GM23248 (cell line): ENCODE measurements around the gene BCAS4. TPM values are rescaled to one million over a fixed set of nuclear protein-coding genes. Genes with fewer than 3 reads are reported as not detected.

Source experiments
- DNase-seq: peaks from one replicate; pipeline ENCODE4 v3.0.0-alpha.2; 2015
- H2AFZ ChIP-seq: fragments of 200-600 bp; sonication (generic); 2 replicates; pipeline ENCODE4 v1.6.1; 2016; ENCODE audit warnings: antibody characterized with exemption
- H3F3A ChIP-seq: fragments of 200-600 bp; sonication (generic); 2 replicates; pipeline ENCODE4 v1.6.1; 2016; ENCODE audit warnings: mild to moderate bottlenecking, antibody characterized with exemption, mixed run types; ENCODE audit not compliant: insufficient read depth
- H3K27ac ChIP-seq: fragments of 200-600 bp; sonication (generic); 2 replicates; pipeline ENCODE4 v1.5.1; 2016; ENCODE audit warnings: mild to moderate bottlenecking
- H3K27me3 ChIP-seq: fragments of 200-600 bp; sonication (generic); replicated peaks from 2 replicates; pipeline ENCODE4 v1.6.1; 2016; ENCODE audit warnings: mild to moderate bottlenecking; ENCODE audit not compliant: insufficient read depth
- H3K36me3 ChIP-seq: fragments of 200-600 bp; sonication (generic); 2 replicates; pipeline ENCODE4 v1.6.1; 2016; ENCODE audit warnings: low read depth, mild to moderate bottlenecking
- H3K4me1 ChIP-seq: fragments of 200-600 bp; sonication (generic); 2 replicates; pipeline ENCODE4 v1.6.1; 2016; ENCODE audit warnings: mild to moderate bottlenecking; ENCODE audit not compliant: insufficient read depth
- H3K4me2 ChIP-seq: fragments of 200-600 bp; sonication (generic); one replicate; pipeline ENCODE4 v1.6.1; 2016; ENCODE audit warnings: mild to moderate bottlenecking; ENCODE audit not compliant: unreplicated experiment
- H3K4me3 ChIP-seq: fragments of 200-600 bp; sonication (generic); 2 replicates; pipeline ENCODE4 v1.5.1; 2016; ENCODE audit warnings: mild to moderate bottlenecking
- H3K79me2 ChIP-seq: fragments of 200-600 bp; sonication (generic); 2 replicates; pipeline ENCODE4 v1.6.1; 2016; ENCODE audit warnings: mild to moderate bottlenecking; ENCODE audit not compliant: insufficient read depth
- H3K9ac ChIP-seq: fragments of 200-600 bp; sonication (generic); 2 replicates; pipeline ENCODE4 v1.6.1; 2016; ENCODE audit warnings: mild to moderate bottlenecking
- H3K9me2 ChIP-seq: fragments of 200-600 bp; sonication (generic); 2 replicates; pipeline ENCODE4 v1.6.1; 2016; ENCODE audit warnings: mixed run types, mild to moderate bottlenecking, moderate library complexity; ENCODE audit not compliant: insufficient read depth
- H3K9me3 ChIP-seq: fragments of 200-600 bp; sonication (generic); one replicate; pipeline ENCODE4 v1.6.1; 2017; ENCODE audit warnings: low read depth
- H4K20me1 ChIP-seq: fragments of 200-600 bp; sonication (generic); 2 replicates; pipeline ENCODE4 v1.6.0; 2016; ENCODE audit not compliant: insufficient read depth
- EZH2 ChIP-seq: fragments of 200-600 bp; sonication (generic); IDR thresholded peaks from 2 replicates; pipeline ENCODE4 v1.6.1; 2018; ENCODE audit warnings: antibody characterized with exemption, mild to moderate bottlenecking; ENCODE audit not compliant: insufficient read depth, poor library complexity, severe bottlenecking
- EZH2phosphoT487 ChIP-seq: fragments of 200-600 bp; sonication (generic); IDR thresholded peaks from 2 replicates; pipeline ENCODE4 v1.6.1; 2018; ENCODE audit warnings: antibody characterized with exemption, moderate library complexity, mild to moderate bottlenecking, low read depth; ENCODE audit not compliant: insufficient read depth
- WGBS, 2 experiments: methylation state at CpG; one replicate each; pipeline ENCODE4 v1.1.6; 2015 to 2017; ENCODE audit warnings: low lambda C conversion rate in 2 of 2, low coverage in 1 of 2; ENCODE audit errors: missing lambda C conversion rate in 2 of 2; 5-methylcytosine and 5-hydroxymethylcytosine counted together
- in situ Hi-C: fragments of 300-500 bp; cut with MboI; formaldehyde crosslinking; loops from 2 replicates; pipeline ENCODE4 v1.15.0; 2020
- polyA plus RNA-seq: library from polyadenylated mRNA; unstranded; fragments of >200 nt; fragmentation: Nextera tagmentation; extraction: Ambion mirVana; gene quantifications from 2 replicates; pipeline ENCODE4 v1.2.1, GENCODE V29; 2016
- total RNA-seq: library from RNA; depleted of rRNA; stranded (reverse); fragments of >200 nt; shearing (Covaris generic); gene quantifications from 2 replicates; pipeline ENCODE4 v1.2.3, GENCODE V29; 2014

The BCAS4 gene
- total and polyA plus RNA-seq, 2 experiments from 2014 or later: 12.6 to 16.8 TPM

DNA sequence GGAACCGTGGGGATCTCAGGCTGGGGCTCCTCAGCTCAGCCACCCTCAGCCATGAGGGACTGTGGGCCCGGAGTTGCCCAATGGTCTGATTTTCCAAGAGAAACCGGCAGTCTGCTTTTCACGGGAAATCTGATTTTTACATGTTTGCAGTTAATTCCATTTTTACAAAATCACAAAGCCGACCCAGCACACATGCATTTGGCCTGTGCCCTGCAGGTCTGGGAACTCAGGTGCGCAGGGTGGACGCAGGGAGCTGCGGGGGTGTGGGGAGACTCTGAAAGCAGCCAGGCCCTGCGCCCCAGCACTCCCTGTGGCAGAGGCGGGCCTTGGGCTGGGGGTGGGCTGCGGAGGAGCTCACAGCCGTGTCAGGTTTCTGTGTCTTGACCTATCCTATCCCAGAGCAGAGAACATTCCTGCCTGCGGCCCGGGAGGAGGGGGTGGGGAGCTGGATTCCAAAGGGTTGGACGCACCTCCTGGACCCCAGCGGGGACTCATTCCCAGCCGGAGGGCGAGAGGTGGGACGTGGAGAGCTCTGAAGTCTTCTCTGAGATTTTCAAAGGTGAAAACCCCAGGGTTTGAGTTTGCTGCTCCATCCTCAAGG lies 75.8 kb downstream of the BCAS4 start:
- Histone ChIP-seq H3F3A (no peaks in the 10 kb centered on the region), H3K79me2 (no peaks in the 10 kb centered on the region), H3K9me2 (no peaks in the 10 kb centered on the region), H2AFZ (no peak overlapping the region), H3K27me3 (no peaks in the 10 kb centered on the region), H3K36me3 (no peaks in the 10 kb centered on the region), H3K27ac (no peak overlapping the region), H3K4me2 (no peak overlapping the region), H4K20me1 (no peaks in the 10 kb centered on the region), H3K9me3 (no peaks in the 10 kb centered on the region), H3K4me3 (no peak overlapping the region), H3K9ac (no peak overlapping the region), H3K4me1 (no peaks in the 10 kb centered on the region)
- in situ Hi-C loops: no loop called here
- TF ChIP-seq EZH2 (no peak), EZH2phosphoT487 (no peak)
- 80% methylated on average over 19 of the region's 19 CpGs for WGBS, 2 experiments
- DNase-seq: no peak

DNA sequence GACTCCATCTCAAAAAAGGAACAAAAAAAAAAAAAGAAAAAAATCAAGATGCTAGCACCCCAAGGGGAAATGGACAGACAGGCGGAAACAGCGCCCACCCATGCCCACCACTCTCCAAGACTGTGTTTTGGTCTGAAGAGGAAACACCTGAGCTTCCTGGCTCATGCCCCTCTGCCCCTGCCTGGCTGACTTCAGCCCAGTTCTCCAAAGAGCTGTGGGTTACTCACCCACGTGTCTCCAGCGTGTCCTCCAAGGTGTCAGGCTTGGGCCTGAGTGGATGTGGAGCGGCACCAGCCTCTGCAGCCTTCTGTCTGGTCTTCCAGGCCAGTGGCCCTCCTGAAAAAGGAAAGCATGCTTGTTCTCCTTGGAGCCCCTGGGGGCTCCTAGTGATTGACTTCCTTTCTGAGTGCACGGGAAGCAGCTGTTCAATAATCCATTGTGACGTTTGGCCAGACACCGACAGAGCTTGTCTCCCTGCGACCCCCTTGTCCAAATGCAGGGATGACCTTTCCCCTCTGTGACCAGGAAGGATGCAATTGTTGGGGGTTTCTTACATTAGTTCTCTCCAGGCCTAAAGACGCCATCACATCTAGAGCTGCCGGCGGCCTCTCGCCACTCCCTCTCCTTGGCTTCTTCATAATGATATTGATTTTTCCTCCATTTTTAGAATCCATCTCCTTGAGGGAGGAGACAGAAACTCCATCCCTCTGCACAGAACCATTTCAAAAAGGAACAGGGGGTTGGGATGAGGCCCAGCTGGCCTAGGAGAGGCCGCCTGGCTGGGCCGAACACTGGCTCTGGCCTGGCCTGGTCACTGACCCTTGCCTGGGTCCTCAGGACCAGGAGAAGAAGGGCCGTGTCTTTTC lies 77.9 kb downstream of the BCAS4 start:
- Histone ChIP-seq H4K20me1 (no peaks in the 10 kb centered on the region), H3K4me1 (no peaks in the 10 kb centered on the region), H3F3A (no peaks in the 10 kb centered on the region), H3K4me2 (no peak overlapping the region), H3K4me3 (no peak overlapping the region), H2AFZ (no peak overlapping the region), H3K27ac (no peak overlapping the region), H3K27me3 (no peaks in the 10 kb centered on the region), H3K79me2 (no peaks in the 10 kb centered on the region), H3K36me3 (no peaks in the 10 kb centered on the region), H3K9ac (no peak overlapping the region), H3K9me2 (no peaks in the 10 kb centered on the region), H3K9me3 (no peaks in the 10 kb centered on the region)
- in situ Hi-C loops: no loop called here
- DNase-seq: no peak
- TF ChIP-seq EZH2 (no peak), EZH2phosphoT487 (no peak)
- 91 to 94% methylated on average over 16 of the region's 16 CpGs for WGBS, 2 experiments

DNA sequence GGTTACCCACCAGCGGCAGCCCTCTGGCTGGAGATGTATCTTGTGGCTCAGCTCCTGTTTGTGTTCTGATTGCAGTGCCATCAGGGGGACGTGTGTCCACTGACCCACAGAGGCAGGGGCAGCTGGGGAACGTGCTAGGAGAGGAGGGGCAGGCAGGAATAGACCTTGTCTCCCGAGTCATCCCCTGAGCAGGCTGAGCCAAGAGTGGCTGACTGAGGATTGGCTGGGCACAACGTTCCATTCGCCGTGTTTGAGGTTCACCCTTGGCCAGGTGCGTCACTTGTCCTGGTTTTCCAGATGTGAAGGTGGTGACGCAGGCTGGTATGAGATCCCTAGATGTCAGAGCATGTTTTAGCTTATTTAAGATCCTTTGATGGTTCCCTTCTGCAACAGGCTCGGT lies 78.7 kb downstream of the BCAS4 start:
- Histone ChIP-seq H3F3A (no peaks in the 10 kb centered on the region), H3K4me1 (no peaks in the 10 kb centered on the region), H3K79me2 (no peaks in the 10 kb centered on the region), H3K4me3 (no peak overlapping the region), H2AFZ (no peak overlapping the region), H3K36me3 (no peaks in the 10 kb centered on the region), H4K20me1 (no peaks in the 10 kb centered on the region), H3K4me2 (no peak overlapping the region), H3K9ac (no peak overlapping the region), H3K9me2 (no peaks in the 10 kb centered on the region), H3K27me3 (no peaks in the 10 kb centered on the region), H3K27ac (no peak overlapping the region), H3K9me3 (no peaks in the 10 kb centered on the region)
- no peak for TF ChIP-seq EZH2phosphoT487
- TF ChIP-seq EZH2: no peak
- WGBS, 2 experiments: 87 to 89% methylated on average over 10 of the region's 10 CpGs
- no peak for DNase-seq
- in situ Hi-C loops: no loop called here

DNA sequence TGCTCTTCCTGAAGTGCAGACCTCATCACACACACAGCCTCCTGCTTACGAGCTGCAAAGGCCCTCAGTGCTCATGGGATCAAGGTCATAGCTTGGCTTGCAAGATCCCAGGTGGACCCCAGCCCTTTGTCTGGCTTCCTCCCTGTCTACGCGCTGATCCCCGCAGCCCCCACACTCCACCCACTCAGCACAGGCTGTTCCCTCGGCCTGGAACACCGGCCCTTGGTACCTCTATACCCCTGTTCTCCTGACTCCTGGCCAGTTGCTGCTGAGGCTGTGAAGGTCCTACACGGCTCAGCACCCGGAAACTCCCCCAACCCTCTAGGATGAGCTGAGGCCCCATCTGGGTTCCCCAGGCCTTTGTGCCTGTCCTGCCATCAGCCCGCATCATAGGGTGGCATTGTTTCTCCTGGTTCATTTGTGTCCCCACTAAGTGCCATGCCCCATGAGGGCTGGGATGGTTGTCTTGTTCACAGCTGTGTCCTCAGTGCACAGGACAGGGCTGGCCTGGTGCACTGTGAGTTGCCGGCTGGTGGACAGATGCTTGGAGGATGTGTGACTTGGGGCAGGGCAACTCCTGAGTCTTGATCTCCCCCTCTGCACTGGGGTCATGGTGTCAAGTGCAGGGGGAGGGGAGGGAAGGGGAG lies 79.4 kb downstream of the BCAS4 start:
- Histone ChIP-seq H3K4me1 (no peaks in the 10 kb centered on the region), H2AFZ (no peak overlapping the region), H4K20me1 (no peaks in the 10 kb centered on the region), H3K36me3 (no peaks in the 10 kb centered on the region), H3K9ac (no peak overlapping the region), H3K27ac (no peak overlapping the region), H3K27me3 (no peaks in the 10 kb centered on the region), H3K4me2 (no peak overlapping the region), H3K9me3 (no peaks in the 10 kb centered on the region), H3K79me2 (no peaks in the 10 kb centered on the region), H3K9me2 (no peaks in the 10 kb centered on the region), H3K4me3 (no peak overlapping the region), H3F3A (no peaks in the 10 kb centered on the region)
- in situ Hi-C loops: no loop called here
- TF ChIP-seq EZH2 (no peak), EZH2phosphoT487 (no peak)
- no peak for DNase-seq
- WGBS, 2 experiments: 84 to 88% methylated on average over 10 of the region's 10 CpGs
